ENCODE measurements around the gene PPT2. TPM values are rescaled to one million over a fixed set of nuclear protein-coding genes. Genes with fewer than 3 reads are reported as not detected.

Gene PPT2
- total RNA-seq, 6 experiments from 2014 or later = 15.9 to 21.7 (median 18.6) TPM

GRCh38 chr6:32154514-32155161 lies 697 bp downstream of the PPT2 start:
- Mint-ChIP-seq H3K27me3 (ENCODE audit: insufficient read depth) (peaks cover 2% of the 10 kb centered on the region), H3K4me3 (peak overlapping the region; percentile 100), H3K27ac (peak overlapping the region; percentile 97), H3K4me1 (ENCODE audit: low read depth) (peaks cover 43% of the 10 kb centered on the region), H3K36me3 (ENCODE audit: low read depth) (peaks cover 16% of the 10 kb centered on the region), H3K9me3 (no peaks in the 10 kb centered on the region)
- peak; percentile 61 for DNase-seq
- TF ChIP-seq, protein P1, sequence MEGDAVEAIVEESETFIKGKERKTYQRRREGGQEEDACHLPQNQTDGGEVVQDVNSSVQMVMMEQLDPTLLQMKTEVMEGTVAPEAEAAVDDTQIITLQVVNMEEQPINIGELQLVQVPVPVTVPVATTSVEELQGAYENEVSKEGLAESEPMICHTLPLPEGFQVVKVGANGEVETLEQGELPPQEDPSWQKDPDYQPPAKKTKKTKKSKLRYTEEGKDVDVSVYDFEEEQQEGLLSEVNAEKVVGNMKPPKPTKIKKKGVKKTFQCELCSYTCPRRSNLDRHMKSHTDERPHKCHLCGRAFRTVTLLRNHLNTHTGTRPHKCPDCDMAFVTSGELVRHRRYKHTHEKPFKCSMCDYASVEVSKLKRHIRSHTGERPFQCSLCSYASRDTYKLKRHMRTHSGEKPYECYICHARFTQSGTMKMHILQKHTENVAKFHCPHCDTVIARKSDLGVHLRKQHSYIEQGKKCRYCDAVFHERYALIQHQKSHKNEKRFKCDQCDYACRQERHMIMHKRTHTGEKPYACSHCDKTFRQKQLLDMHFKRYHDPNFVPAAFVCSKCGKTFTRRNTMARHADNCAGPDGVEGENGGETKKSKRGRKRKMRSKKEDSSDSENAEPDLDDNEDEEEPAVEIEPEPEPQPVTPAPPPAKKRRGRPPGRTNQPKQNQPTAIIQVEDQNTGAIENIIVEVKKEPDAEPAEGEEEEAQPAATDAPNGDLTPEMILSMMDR (IDR thresholded peaks at IDR 0.05) = peak; percentile 76

DNA sequence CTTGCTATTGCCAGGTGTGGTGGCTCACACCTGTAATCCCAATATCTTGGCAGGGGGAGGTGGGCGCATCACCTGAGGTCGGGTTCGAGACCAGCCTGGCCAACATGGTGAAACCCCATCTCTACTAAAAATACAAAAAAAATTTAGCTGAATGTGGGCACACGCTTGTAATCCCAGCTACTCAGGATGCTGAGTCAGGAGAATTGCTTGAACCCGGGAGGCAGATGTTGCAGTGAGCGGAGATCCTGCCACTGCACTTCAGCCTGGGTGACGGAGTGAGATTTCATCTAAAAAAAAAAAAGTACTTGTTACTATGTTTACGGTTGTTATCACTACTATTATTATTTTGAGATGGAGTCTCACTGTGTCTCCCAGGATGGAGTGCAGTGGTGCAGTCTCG lies 3.0 kb downstream of the PPT2 start:
- TF ChIP-seq, protein P1 (IDR thresholded peaks at IDR 0.05) = no peak
- Mint-ChIP-seq H3K27me3 (ENCODE audit: insufficient read depth) (no peaks in the 10 kb centered on the region; the same call in none of the 2 replicates), H3K27ac (no peak overlapping the region), H3K4me3 (no peak overlapping the region), H3K9me3 (no peaks in the 10 kb centered on the region), H3K4me1 (ENCODE audit: low read depth) (peaks cover 32% of the 10 kb centered on the region), H3K36me3 (ENCODE audit: low read depth) (peaks cover 16% of the 10 kb centered on the region)
- no peak for DNase-seq

- no peak for DNase-seq
- no peak overlapping the region for H3K27ac Mint-ChIP-seq
- H3K9me3 Mint-ChIP-seq = no peaks in the 10 kb centered on the region
- peaks cover 21% of the 10 kb centered on the region for H3K4me1 Mint-ChIP-seq (ENCODE audit: low read depth)
- no peak overlapping the region for H3K4me3 Mint-ChIP-seq
- TF ChIP-seq, protein P1 (IDR thresholded peaks at IDR 0.05) = no peak
- peaks cover 2% of the 10 kb centered on the region for H3K27me3 Mint-ChIP-seq (ENCODE audit: insufficient read depth)
- H3K36me3 Mint-ChIP-seq (ENCODE audit: low read depth) = peaks cover 16% of the 10 kb centered on the region
Measured at GRCh38 chr6:32158052-32158451, 4.1 kb downstream of the PPT2 start.

- H3K4me3 Mint-ChIP-seq = no peak overlapping the region
- H3K36me3 Mint-ChIP-seq (ENCODE audit: low read depth) = peaks cover 11% of the 10 kb centered on the region
- no peak for DNase-seq
- H3K27ac Mint-ChIP-seq = no peak overlapping the region
- peaks cover 7% of the 10 kb centered on the region for H3K27me3 Mint-ChIP-seq (ENCODE audit: insufficient read depth)
- peaks cover 6% of the 10 kb centered on the region for H3K4me1 Mint-ChIP-seq (ENCODE audit: low read depth)
- H3K9me3 Mint-ChIP-seq = no peaks in the 10 kb centered on the region
- TF ChIP-seq, protein P1 (IDR thresholded peaks at IDR 0.05) = no peak
Measured at GRCh38 chr6:32163559-32164258, 9.8 kb downstream of the PPT2 start.

GRCh38 chr6:32164295-32164694 lies 10.4 kb downstream of the PPT2 start, which contains the start of gene EGFL8:
EGFL8 (plus strand) TSS chr6:32164595; CDS start chr6:32166166, 1,571 bp downstream.
- no peak within 1 kb of the TSS for H3K27ac Mint-ChIP-seq

More at GRCh38 chr6:32164295-32164694, 10.4 kb downstream of the PPT2 start, which contains the start of gene EGFL8:
- Mint-ChIP-seq H3K36me3 (ENCODE audit: low read depth) (peaks cover 10% of the 10 kb centered on the region), H3K4me3 (no peak within 1 kb of the TSS), H3K9me3 (no peaks in the 10 kb centered on the region), H3K4me1 (ENCODE audit: low read depth) (peaks cover 12% of the 10 kb centered on the region), H3K27me3 (ENCODE audit: insufficient read depth) (peaks cover 8% of the 10 kb centered on the region)
- TF ChIP-seq, protein P1 (IDR thresholded peaks at IDR 0.05) = no peak
- DNase-seq = no peak

Data from HFFc6 (cell line).